HG02678 (cell line): Measurements from ENCODE around the gene ADGRL3.

Experiments used
- ATAC-seq: cut with Tn5 transposase; IDR thresholded peaks from one replicate; pipeline ENCODE4 v1.9.1; 2021; ENCODE audit warnings: mild to moderate bottlenecking, moderate library complexity; ENCODE audit not compliant: unreplicated experiment

ADGRL3 gene

DNA sequence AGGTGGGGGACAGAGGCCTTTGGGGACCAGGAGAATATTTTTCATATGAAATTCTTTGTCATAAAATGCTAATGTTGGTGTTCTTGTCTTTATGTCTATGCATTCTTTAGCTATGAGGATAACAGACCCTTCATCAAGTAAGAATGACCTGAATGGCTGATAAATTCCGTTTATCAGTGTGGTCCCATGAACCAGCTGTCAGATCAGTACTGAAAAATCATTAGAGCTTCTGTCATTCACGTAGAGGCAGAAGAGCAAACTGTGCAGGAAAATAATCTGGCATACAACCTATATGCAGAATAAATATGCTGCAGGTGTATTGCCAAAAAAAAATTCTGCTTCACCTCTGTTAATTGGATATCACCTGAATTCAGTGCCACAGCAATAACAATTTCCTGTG lies 828.6 kb downstream of the ADGRL3 start:
- ATAC-seq, result no peak

DNA sequence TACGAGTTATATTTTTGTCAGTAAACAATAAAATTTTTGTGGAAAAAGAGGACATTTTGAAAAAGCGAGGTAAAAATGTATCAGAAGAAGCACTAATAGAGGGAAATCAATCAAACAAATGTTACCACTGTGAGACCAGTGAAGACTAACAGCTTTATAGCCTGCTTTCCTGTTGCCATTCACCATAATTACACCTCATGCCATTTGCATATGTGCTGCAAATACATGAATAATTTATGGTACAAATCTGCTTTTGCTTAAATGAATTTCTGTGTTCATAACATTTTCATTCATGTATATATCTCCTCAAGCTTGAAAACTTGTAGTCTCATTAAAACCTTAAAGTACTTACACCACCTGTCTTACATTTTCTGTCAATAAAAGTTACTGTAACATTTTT lies 830.8 kb downstream of the ADGRL3 start:
- no peak for ATAC-seq

DNA sequence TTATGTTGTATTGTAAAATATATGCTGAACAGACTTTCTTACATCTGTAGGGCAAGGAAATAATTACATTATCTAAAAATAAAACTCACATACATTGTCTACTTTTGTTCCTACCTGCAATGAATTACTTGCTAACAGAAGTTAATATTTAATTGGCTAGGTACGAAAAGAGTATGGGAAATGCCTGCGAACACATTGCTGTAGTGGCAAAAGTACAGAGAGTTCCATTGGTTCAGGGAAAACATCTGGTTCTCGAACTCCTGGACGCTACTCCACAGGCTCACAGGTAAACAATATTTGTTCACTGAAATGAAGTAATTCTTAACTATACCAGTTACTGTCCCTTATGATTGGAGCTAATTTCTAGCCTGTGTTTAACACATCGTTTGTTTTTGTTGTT lies 837.4 kb downstream of the ADGRL3 start:
- ATAC-seq, result no peak

DNA sequence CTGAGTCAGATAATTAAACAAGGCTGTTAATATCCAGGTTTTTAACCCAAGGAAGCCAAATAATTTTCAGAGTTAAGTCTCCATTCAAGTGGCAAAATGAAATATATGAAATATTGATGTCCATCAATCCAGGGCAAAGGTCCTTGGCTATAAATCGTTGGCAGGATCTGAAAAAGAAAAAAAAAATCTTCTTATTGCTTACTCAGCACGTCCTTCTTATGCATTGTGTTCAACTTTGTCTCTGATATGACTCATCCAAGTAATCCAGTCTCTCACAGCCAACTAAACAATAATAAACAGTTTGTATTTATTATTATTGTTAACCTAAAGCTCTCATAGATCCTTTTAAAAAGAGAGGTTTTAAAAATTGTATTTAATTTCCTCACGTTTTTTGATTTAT lies 851.2 kb downstream of the ADGRL3 start:
- no peak for ATAC-seq

DNA sequence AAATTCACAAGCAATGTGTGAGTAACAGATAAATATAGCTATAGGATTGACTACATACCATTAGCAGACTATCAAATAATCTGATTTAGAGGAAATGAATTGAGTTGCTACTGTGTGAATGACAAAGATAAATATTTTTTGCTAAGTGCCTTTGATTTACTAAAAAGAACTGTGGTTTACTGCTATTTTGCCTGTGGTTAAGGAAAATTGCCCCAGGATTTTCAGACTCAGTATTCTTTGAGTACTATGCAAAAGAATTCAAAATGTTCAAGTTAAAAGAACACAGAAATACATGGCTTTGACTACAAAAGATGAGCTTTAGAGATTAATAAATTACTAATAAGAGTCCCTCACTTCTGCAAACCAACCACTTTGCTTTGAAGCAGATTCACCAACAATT lies 853.8 kb downstream of the ADGRL3 start:
- no peak for ATAC-seq

DNA sequence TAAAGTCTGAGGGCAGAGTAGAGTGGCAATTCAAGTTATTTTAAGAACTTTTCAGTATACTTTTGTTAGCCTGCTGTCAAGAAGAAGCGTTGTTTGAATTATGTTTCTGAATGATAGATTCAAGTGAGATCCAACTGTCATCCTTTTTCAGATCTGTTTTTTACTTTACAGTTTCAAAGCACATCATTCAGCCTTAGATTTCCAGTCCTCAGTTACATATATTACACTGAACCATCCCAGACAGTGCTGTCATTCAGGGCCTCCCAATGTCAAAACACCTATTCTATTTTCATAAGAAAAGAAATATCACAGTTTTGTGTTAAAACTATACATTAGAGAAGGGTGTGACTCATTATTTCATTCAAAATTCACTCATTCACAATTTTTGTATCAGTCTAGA lies 856.9 kb downstream of the ADGRL3 start:
- ATAC-seq, result no peak

DNA sequence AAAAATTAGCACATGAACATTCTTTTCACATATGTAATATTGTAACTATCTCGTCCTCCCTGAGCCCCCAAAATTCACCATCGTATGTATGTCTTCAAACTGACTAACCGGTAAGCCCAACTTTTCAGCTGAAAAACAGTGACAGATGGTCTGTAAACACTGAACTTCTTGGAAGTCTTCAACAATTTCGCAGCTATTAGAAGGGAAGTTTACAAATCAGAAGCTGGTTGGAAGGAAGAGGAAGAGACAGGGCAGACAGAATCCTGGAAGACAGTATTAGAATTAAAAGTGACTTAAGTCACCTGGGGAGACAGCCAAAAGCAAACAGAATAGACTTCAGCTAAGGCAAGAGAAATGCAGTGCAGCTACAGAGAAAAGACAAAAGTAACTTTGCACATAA lies 858.4 kb downstream of the ADGRL3 start:
- no peak for ATAC-seq

DNA sequence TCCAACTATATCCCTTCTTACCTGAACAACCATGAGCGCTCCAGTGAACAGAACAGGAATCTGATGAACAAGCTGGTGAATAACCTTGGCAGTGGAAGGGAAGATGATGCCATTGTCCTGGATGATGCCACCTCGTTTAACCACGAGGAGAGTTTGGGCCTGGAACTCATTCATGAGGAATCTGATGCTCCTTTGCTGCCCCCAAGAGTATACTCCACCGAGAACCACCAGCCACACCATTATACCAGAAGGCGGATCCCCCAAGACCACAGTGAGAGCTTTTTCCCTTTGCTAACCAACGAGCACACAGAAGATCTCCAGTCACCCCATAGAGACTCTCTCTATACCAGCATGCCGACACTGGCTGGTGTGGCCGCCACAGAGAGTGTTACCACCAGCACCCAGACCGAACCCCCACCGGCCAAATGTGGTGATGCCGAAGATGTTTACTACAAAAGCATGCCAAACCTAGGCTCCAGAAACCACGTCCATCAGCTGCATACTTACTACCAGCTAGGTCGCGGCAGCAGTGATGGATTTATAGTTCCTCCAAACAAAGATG lies 870.2 kb downstream of the ADGRL3 start:
- no peak for ATAC-seq

DNA sequence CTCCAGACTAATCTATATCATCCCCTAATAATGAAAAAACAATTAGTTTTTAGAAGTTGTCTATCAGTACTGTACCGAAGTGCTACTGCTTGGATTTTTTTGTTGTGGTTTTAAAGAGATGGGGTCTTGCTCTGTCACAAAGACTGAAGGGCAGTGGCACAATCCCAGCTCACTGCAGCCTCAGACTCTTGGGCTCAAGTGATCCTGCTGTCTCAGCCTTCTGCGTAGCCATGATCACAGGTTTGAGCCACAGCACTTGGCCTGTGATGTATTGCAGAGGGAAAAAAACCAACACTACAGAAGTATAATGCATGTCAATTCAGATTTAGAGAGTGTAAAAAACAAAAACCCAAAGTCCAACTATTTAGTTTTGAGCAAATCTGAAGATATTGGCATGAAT lies 875.0 kb downstream of the ADGRL3 start:
- ATAC-seq, result no peak

DNA sequence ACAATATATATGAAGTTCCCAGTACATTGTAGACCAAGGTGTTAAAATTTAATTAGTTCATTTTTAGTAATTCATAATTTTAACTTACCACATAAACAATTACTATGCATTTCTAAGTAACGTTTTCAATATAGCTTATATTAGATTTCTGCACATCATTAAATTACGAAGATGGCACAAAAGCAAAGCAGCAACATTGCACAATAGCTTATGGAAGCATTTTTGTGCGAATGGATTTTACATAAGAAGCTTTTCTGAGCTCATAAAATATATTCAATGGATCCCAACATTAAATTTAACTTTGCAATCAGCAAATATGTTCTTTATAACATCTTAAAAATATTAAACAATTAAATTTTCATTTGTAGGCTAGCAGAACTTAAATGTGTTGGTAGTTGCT lies 875.4 kb downstream of the ADGRL3 start:
- no peak for ATAC-seq

DNA sequence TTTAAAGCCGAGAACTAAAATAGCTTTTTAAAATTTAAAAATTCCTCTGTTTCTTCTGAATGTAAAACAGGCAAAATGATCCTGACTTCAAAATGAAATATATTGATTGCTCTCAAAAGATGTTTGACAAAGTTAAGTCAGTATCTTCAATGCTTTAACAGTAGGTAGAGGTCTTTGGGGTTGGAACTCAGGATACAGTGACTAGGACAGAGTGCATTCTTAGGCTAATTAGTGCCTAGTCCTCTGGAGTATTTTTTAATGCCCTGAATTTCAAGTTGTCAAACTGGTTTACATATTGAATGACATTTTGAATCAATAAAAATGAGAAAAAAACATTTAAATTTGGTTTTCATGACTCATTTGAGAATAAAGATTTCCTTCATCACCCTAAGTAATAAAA lies 877.3 kb downstream of the ADGRL3 start:
- ATAC-seq, result no peak

DNA sequence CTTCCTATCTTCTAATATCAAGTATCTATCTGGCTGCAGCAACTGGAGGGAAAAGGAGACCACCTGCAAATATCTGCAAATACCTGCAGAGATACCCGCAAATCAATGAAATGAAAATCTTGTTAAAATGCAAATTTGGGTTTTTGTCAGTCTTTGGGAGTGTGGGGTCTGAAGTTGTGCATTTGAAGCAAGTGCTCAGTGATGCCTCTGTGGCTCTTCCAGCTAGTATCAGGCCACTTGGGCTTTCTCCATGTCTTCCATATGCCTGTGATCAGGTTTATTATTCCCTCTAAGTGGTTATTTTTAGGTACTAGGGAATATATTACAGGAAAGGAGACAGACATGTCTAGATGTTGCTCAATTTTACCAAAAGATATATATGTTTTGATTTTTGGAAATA lies 880.3 kb downstream of the ADGRL3 start:
- no peak for ATAC-seq

DNA sequence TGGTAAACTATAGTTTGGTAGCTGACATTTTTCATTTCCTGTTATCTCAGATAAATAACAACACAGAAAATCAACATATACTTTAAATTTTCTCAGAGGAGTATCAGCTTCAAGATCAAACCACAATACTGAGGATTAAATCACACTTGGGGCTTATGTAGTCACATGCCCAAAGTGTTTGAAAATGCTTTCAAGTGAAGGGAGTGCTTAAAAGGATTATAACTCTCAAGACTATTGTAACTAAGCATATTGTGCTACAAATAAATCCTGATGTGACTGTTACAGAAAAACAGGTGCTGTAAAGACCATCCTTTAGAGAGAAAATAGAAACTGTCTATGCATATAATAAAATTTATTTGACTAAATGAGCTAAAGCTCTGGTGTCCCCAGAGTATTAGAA lies 887.6 kb downstream of the ADGRL3 start:
- no peak for ATAC-seq

DNA sequence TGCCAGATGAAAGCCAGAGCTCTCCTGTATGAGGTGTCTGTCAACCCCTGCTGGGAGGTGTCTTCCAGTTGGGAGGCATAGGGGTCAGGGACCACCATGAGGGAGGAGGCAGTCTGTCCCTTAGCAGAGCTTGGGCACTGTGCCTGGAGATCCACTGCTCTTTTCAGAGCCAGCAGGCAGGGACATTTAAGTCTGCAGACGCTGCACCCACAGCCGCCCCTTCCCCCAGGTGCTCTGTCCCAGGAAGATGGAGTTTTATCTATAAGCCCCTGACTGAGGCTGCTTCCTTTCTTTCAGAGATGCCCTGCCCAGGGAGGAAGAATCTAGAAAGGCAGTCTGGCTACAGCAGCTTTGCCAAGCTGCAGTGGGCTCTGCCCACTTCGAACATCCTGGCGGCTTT lies 893.6 kb downstream of the ADGRL3 start:
- ATAC-seq, result no peak

DNA sequence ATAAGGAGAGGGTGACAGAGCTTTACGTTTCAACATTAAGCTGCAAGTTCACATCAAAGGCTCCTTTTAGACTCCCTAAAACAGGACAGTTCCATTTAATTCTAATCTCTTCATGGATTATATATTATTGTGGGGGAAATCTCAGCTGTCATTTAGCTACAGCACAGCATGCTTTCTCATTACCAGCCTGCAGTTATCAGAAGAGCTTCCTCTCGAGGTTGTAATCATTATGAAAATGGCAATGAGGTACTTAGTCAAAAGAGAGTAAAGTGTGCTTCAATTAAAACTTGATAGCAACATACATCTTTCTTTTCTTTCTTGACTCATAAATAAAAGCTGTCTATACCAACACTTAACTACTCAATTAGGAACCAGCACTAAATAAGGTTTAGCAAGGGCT lies 896.8 kb downstream of the ADGRL3 start:
- no peak for ATAC-seq

DNA sequence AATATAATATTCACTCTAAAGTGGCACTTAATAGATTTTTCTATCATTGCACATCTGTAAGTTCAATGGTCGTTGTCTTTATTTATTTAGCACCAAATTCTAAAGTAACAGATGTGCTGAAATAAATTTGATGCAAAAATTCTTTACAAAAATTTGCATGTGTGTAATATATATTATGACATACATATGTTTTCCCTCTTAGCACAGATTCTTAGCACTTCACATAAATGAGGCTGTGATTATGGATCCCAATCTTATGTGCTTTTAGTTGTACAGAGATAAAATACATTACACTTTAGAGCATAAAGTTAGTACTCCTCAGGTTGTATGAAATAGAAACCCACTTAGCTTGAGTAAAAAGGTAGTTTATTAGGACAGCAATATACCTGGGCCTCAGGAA lies 915.1 kb downstream of the ADGRL3 start:
- no peak for ATAC-seq

DNA sequence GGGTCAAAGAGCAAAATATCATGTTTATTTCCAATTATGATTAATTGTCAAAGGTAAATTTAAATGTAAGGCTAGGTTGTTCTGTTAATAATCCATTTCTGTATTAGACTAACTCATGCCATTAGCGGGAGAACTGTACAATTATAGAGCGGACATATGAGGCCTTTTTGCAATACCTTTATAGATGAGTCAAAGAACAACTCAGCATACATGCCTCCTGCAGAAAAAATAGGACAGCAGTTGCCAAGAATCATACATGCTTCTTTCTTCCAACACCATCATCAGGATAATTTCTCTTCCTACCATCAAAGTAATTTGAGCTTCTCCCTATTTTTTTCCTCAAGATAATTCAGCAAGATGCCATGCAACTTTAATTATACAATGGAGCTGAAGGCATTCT lies 917.8 kb downstream of the ADGRL3 start:
- ATAC-seq, result no peak

DNA sequence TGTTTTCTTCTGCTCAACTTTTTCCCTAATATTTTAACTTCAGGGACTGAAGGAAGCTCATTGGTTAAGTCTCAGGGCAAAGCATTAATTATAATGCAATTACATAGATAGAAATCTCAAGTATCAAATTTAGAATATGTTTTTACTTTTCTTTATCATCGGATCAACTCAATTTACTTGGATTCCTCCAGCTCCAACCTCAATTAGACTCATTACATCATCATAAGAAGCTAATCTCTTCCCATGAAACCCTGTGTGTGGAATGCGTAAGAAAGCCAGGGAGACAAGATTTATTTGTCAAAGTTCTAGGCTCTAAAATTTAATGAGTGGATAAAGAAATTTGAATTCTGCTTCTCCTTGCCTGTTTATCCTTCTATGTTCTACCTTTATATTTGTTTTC lies 918.4 kb downstream of the ADGRL3 start:
- ATAC-seq, result no peak

DNA sequence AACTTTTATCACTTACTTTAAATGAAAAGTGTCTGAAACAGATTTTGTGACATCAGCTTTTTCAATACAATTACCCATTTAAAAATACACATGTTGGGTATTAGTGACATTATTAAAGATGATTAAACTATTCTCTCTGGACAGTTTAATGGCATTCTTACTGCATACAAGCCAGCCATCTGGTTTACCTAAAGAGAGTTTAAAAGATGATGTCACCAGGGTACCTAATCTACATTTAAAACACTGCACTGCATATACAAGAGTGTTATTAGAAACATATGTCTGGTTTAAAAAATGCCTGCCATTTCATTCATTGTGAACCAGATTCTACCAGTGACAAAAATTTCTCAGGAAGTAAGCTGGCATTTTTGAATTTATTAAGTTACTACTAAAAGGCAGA lies 919.1 kb downstream of the ADGRL3 start:
- ATAC-seq, result no peak

DNA sequence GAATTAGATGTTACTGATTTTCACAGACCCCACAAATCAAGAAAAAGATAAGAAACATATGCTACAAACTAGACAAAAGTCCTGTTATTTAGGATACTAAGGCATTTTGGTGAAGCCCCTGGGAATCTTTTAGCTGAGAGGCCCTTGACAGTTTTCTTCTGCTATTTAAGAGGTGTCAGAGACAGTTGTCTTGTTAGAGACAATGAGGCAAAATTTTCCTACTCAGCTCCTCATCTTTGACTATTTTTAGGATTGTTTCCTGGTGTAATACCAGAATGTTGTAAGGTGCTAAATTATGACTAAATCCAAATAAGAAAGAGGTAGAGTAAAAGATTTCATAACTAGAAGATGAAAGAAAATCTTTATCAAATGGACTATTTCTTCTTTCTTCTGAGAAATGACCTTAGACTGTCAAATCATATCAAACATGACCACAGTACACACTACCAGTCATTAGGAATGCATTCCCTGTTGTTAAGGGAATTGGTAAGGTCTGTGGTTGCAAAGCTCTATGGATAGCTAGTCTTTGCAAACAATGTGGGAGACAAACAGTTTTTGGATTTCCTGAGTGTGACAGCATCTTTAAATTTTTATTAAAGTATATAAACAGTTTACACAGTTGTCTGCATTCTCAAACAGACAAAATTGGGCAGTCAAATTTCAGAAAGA lies 926.1 kb downstream of the ADGRL3 start:
- ATAC-seq, result no peak
